Measurements from ENCODE around the gene GCLC. TPM values are rescaled to one million over a fixed set of nuclear protein-coding genes. Genes with fewer than 3 reads are reported as not detected.

GCLC gene
- total and polyA plus RNA-seq, 2 experiments from 2014 or later, result 17.5 to 33.6 TPM

GRCh38 chr6:53568776-53569616 is 24.1 kb upstream of the GCLC start:
- TF ChIP-seq CTCF (IDR thresholded peaks at IDR 0.05; ENCODE audit: low read depth, low read length), result no peak
- no peaks in the 10 kb centered on the region for H3K9me3 ChIP-seq (ENCODE audit: low read depth)
- H3K4me1 ChIP-seq (ENCODE audit: low read depth), result no peaks in the 10 kb centered on the region
- H3K4me3 ChIP-seq, result no peak overlapping the region
- H3K27ac ChIP-seq, result no peak overlapping the region
- no peaks in the 10 kb centered on the region for H3K27me3 ChIP-seq
- peak in 1 of 2 donors; percentile 12 for DNase-seq (ENCODE audit: low read depth in 1 of 2, low spot score in 1 of 2)
- H3K36me3 ChIP-seq, result no peaks in the 10 kb centered on the region

DNA sequence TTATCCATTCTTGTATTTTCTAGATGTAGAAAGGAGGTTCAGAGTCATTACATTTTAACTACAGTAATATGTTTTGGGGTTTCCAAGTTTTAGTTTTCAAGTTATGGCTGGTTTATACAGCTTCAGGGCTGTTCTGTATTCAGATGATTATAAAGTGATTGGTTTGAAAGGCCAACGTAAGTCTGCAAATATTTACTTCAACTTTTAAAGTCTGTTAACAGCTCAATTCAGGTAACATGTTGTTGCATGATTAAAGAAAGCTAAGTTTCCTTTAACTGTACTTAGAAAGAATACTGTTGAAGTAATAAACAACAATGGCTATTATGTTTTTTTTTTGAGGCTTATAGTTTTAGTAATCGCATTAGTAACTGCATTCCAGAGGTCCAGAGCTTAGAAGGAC is 22.8 kb upstream of the GCLC start:
- no peaks in the 10 kb centered on the region for H3K4me1 ChIP-seq (ENCODE audit: low read depth)
- no peak for DNase-seq (ENCODE audit: low read depth in 1 of 2, low spot score in 1 of 2)
- no peak for TF ChIP-seq CTCF (IDR thresholded peaks at IDR 0.05; ENCODE audit: low read depth, low read length)
- H3K36me3 ChIP-seq, result no peaks in the 10 kb centered on the region
- H3K4me3 ChIP-seq, result no peak overlapping the region
- H3K27ac ChIP-seq, result no peak overlapping the region
- no peaks in the 10 kb centered on the region for H3K27me3 ChIP-seq
- no peaks in the 10 kb centered on the region for H3K9me3 ChIP-seq (ENCODE audit: low read depth)

GRCh38 chr6:53566755-53567154 is 21.9 kb upstream of the GCLC start:
- Histone ChIP-seq H3K4me1 (ENCODE audit: low read depth) (no peaks in the 10 kb centered on the region), H3K36me3 (no peaks in the 10 kb centered on the region), H3K4me3 (no peak overlapping the region), H3K27ac (no peak overlapping the region), H3K9me3 (ENCODE audit: low read depth) (no peaks in the 10 kb centered on the region), H3K27me3 (no peaks in the 10 kb centered on the region)
- no peak for DNase-seq (ENCODE audit: low read depth in 1 of 2, low spot score in 1 of 2)
- no peak for TF ChIP-seq CTCF (IDR thresholded peaks at IDR 0.05; ENCODE audit: low read depth, low read length)

DNA sequence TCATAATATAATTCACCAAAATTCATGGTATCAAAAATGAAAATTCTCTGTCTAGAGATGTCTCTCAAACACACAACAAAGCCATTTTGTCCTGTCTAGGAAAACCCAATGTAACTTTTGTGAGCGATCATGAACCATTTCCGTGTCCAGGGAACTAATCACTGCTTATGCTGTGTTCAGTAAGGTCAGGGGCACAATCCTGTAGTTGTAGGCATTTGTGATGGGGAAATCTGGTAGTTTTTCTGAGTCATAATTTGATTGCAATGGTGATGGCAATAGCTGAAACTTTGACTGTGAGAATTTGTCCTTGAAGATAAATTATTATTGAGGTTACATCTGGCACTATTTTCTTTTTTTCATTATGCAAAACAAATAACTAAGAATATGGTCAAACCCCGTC is 21.0 kb upstream of the GCLC start:
- Histone ChIP-seq H3K9me3 (ENCODE audit: low read depth) (no peaks in the 10 kb centered on the region), H3K27me3 (no peaks in the 10 kb centered on the region), H3K36me3 (no peaks in the 10 kb centered on the region), H3K27ac (no peak overlapping the region), H3K4me3 (no peak overlapping the region), H3K4me1 (ENCODE audit: low read depth) (no peaks in the 10 kb centered on the region)
- DNase-seq (ENCODE audit: low read depth in 1 of 2, low spot score in 1 of 2), result peak in 1 of 2 donors; percentile 21
- no peak for TF ChIP-seq CTCF (IDR thresholded peaks at IDR 0.05; ENCODE audit: low read depth, low read length)

GRCh38 chr6:53564401-53565065 is 19.6 kb upstream of the GCLC start:
- TF ChIP-seq CTCF (IDR thresholded peaks at IDR 0.05; ENCODE audit: low read depth, low read length), result no peak
- Histone ChIP-seq H3K36me3 (no peaks in the 10 kb centered on the region), H3K4me1 (ENCODE audit: low read depth) (no peaks in the 10 kb centered on the region), H3K27me3 (no peaks in the 10 kb centered on the region), H3K9me3 (ENCODE audit: low read depth) (no peaks in the 10 kb centered on the region), H3K4me3 (no peak overlapping the region), H3K27ac (no peak overlapping the region)
- no peak for DNase-seq (ENCODE audit: low read depth in 1 of 2, low spot score in 1 of 2)

Measured in cardiac muscle cell (in vitro differentiated cells and primary cell).